Hepatocyte (in vitro differentiated cells): ENCODE measurements around the gene OPN3. TPM values are rescaled to one million over a fixed set of nuclear protein-coding genes. Genes with fewer than 3 reads are reported as not detected.
A peak's percentile ranks its signal among the peaks of the same experiment; 100 is the strongest.

Experiments used
- DNase-seq: peaks from one replicate; pipeline ENCODE4 v3.0.0-alpha.2; 2016; ENCODE audit warnings: low spot score
- H2AFZ ChIP-seq: fragments of 200-600 bp; sonication (generic); 2 replicates; pipeline ENCODE4 v1.6.0; 2016; ENCODE audit warnings: antibody characterized with exemption, mild to moderate bottlenecking
- H3K27ac ChIP-seq: fragments of 200-600 bp; sonication (generic); 2 replicates; pipeline ENCODE4 v1.5.1; 2016; ENCODE audit warnings: mild to moderate bottlenecking
- H3K27me3 ChIP-seq: fragments of 200-600 bp; sonication (generic); 2 replicates; pipeline ENCODE4 v1.6.1; 2016
- H3K36me3 ChIP-seq: fragments of 200-600 bp; sonication (generic); replicated peaks from 2 replicates; pipeline ENCODE4 v1.5.1; 2016; ENCODE audit warnings: low read depth; ENCODE audit not compliant: insufficient read depth
- H3K4me1 ChIP-seq: fragments of 200-600 bp; sonication (generic); 2 replicates; pipeline ENCODE4 v1.5.1; 2016; ENCODE audit warnings: mild to moderate bottlenecking, moderate library complexity; ENCODE audit not compliant: insufficient read depth
- H3K4me2 ChIP-seq: fragments of 200-600 bp; sonication (generic); 2 replicates; pipeline ENCODE4 v1.6.0; 2016
- H3K4me3 ChIP-seq: fragments of 200-600 bp; sonication (generic); 2 replicates; pipeline ENCODE4 v1.5.1; 2016; ENCODE audit warnings: mild to moderate bottlenecking
- H3K79me2 ChIP-seq: fragments of 200-600 bp; sonication (generic); 2 replicates; pipeline ENCODE4 v1.6.0; 2017; ENCODE audit warnings: mild to moderate bottlenecking
- H3K9me2 ChIP-seq: fragments of 200-600 bp; sonication (generic); replicated peaks from 2 replicates; pipeline ENCODE4 v1.6.0; 2017; ENCODE audit warnings: mild to moderate bottlenecking; ENCODE audit not compliant: insufficient read depth
- H3K9me3 ChIP-seq: fragments of 200-600 bp; sonication (generic); 2 replicates; pipeline ENCODE4 v1.5.1; 2016; ENCODE audit warnings: low read depth, mild to moderate bottlenecking
- H4K20me1 ChIP-seq: fragments of 200-600 bp; sonication (generic); 2 replicates; pipeline ENCODE4 v1.6.0; 2016; ENCODE audit warnings: mild to moderate bottlenecking; ENCODE audit not compliant: insufficient read depth, poor library complexity, severe bottlenecking
- CTCF ChIP-seq: fragments of 200-600 bp; sonication (generic); IDR thresholded peaks from 2 replicates; pipeline ENCODE4 v1.5.1; 2016; ENCODE audit warnings: antibody characterized with exemption, mild to moderate bottlenecking; ENCODE audit not compliant: poor library complexity
- EZH2 ChIP-seq: fragments of 200-600 bp; sonication (generic); IDR thresholded peaks from 2 replicates; pipeline ENCODE4 v1.6.1; 2016; ENCODE audit warnings: antibody characterized with exemption, mild to moderate bottlenecking, borderline replicate concordance
- EZH2phosphoT487 ChIP-seq: fragments of 200-600 bp; sonication (generic); IDR thresholded peaks from one replicate; pipeline ENCODE4 v1.6.1; 2018; ENCODE audit warnings: antibody characterized with exemption, mild to moderate bottlenecking, low read depth, moderate library complexity; ENCODE audit not compliant: unreplicated experiment, severe bottlenecking
- WGBS: methylation state at CpG from one replicate; pipeline ENCODE4 v1.1.6; 2016; ENCODE audit warnings: low lambda C conversion rate; ENCODE audit errors: missing lambda C conversion rate; 5-methylcytosine and 5-hydroxymethylcytosine counted together
- polyA plus RNA-seq: library from polyadenylated mRNA; unstranded; fragments of >200 nt; fragmentation: Nextera tagmentation; extraction: Ambion mirVana; gene quantifications from 2 replicates; pipeline ENCODE4 v1.2.1, GENCODE V29; 2016
- total RNA-seq: library from RNA; depleted of rRNA; stranded (reverse); fragments of >200 nt; gene quantifications from 2 replicates; pipeline ENCODE4 v1.2.3, GENCODE V29; 2014

Gene OPN3
- total and polyA plus RNA-seq, 2 experiments from 2014 or later: 40.0 to 75.8 TPM

- 10% methylated on average over 3 of the region's 3 CpGs for WGBS
- DNase-seq: peak; percentile 76
Measured at GRCh38 chr1:241611063-241611462, 29.1 kb downstream of the OPN3 start.

GRCh38 chr1:241610056-241610815 is 29.9 kb downstream of the OPN3 start:
- no peaks in the 10 kb centered on the region for H3K9me2 ChIP-seq
- no peaks in the 10 kb centered on the region for H3K9me3 ChIP-seq
- no peaks in the 10 kb centered on the region for H4K20me1 ChIP-seq
- DNase-seq: peak; percentile 27
- H3K4me2 ChIP-seq: peak overlapping the region; percentile 43
- H2AFZ ChIP-seq: no peak overlapping the region
- peaks cover 17% of the 10 kb centered on the region for H3K4me1 ChIP-seq
- no peaks in the 10 kb centered on the region for H3K36me3 ChIP-seq
- H3K27ac ChIP-seq: no peak overlapping the region
- H3K27me3 ChIP-seq: no peaks in the 10 kb centered on the region
- H3K79me2 ChIP-seq: no peaks in the 10 kb centered on the region
- TF ChIP-seq CTCF (no peak), EZH2phosphoT487 (no peak), EZH2 (no peak)
- 46% methylated on average over 8 of the region's 8 CpGs for WGBS
- no peak overlapping the region for H3K4me3 ChIP-seq

More at GRCh38 chr1:241611063-241611462, 29.1 kb downstream of the OPN3 start:
- Histone ChIP-seq H3K36me3 (no peaks in the 10 kb centered on the region), H3K9me2 (no peaks in the 10 kb centered on the region), H4K20me1 (no peaks in the 10 kb centered on the region), H3K27me3 (no peaks in the 10 kb centered on the region), H3K79me2 (no peaks in the 10 kb centered on the region), H3K4me1 (peaks cover 17% of the 10 kb centered on the region), H3K27ac (peak overlapping the region; percentile 0), H3K4me3 (no peak overlapping the region), H3K9me3 (no peaks in the 10 kb centered on the region), H2AFZ (no peak overlapping the region), H3K4me2 (no peak overlapping the region)
- TF ChIP-seq EZH2phosphoT487 (no peak), EZH2 (no peak), CTCF (peak; percentile 69)

GRCh38 chr1:241608379-241609033 is 31.7 kb downstream of the OPN3 start:
- DNase-seq: no peak
- Histone ChIP-seq H3K9me2 (no peaks in the 10 kb centered on the region), H3K4me3 (no peak overlapping the region), H3K4me2 (no peak overlapping the region), H3K36me3 (no peaks in the 10 kb centered on the region), H3K9me3 (no peaks in the 10 kb centered on the region), H4K20me1 (no peaks in the 10 kb centered on the region), H3K4me1 (peaks cover 17% of the 10 kb centered on the region), H3K27me3 (no peaks in the 10 kb centered on the region), H2AFZ (no peak overlapping the region), H3K79me2 (no peaks in the 10 kb centered on the region), H3K27ac (no peak overlapping the region)
- TF ChIP-seq EZH2phosphoT487 (no peak), CTCF (no peak), EZH2 (no peak)
- 71% methylated on average over 3 of the region's 3 CpGs for WGBS
